HCT116 (cell line): ENCODE data around the gene UGT2A2. TPM values are rescaled to one million over a fixed set of nuclear protein-coding genes. Genes with fewer than 3 reads are reported as not detected.
"Not testable (repeated sequence)": the region's sequence is repeated elsewhere in the genome, so short reads cannot be mapped to it uniquely, and the experiment has no call there.

Experiments
- ATAC-seq: fragments of 200-7000 bp; cut with Tn5 transposase; 2 replicates; pipeline ENCODE4 v1.9.1; 2020; ENCODE audit warnings: mild to moderate bottlenecking, moderate library complexity
- BruUV-seq: library from RNA; stranded (reverse); fragments of 400-500 nt; replicated peaks from 2 replicates; lab custom pipeline; 2021; lab: Mats Ljungman, UMichigan
- CTCF ChIA-PET: fragments of 300-600 bp; sonication (Branson Sonifier 250); formaldehyde crosslinking; loops from one replicate; lab custom pipeline; 2021; ENCODE audit warnings: antibody characterized with exemption; lab: Charles Lee
- POLR2A ChIA-PET: fragments of 300-600, 350-600 bp; sonication (Branson Sonifier 250); formaldehyde crosslinking; loops from one replicate; lab custom pipeline; 2021; ENCODE audit warnings: antibody characterized with exemption; lab: Charles Lee
- RAD21 ChIA-PET, 2 experiments: fragments of 300-600 bp; sonication (Branson Sonifier 250); formaldehyde crosslinking; loops; one replicate each; lab custom pipeline; 2023; ENCODE audit warnings: low total read pairs in 2 of 2; ENCODE audit not compliant: uncharacterized antibody in 2 of 2, unreplicated experiment in 2 of 2, low non-redundant PET in 1 of 2; lab: Charles Lee
- DNase-seq: peaks from one replicate; pipeline ENCODE4 v3.0.0-alpha.2; 2010; ENCODE audit warnings: low read depth, low spot score
- H2AFZ ChIP-seq: fragments of 200-600 bp; shearing (Covaris generic), sonication (generic); 2 replicates; pipeline ENCODE4 v1.6.1; 2017; ENCODE audit warnings: low read depth, mixed run types, mixed read lengths, antibody characterized with exemption, low read length; ENCODE audit not compliant: poor library complexity, severe bottlenecking
- H3K27ac ChIP-seq: 2 replicates; pipeline ENCODE4 v1.5.1; 2012; ENCODE audit warnings: low read depth, low read length
- H3K27me3 ChIP-seq: fragments of 200-600 bp; sonication (generic); 2 replicates; pipeline ENCODE4 v1.6.1; 2016; ENCODE audit warnings: mixed run types, low read length, mixed read lengths; ENCODE audit not compliant: insufficient read depth
- H3K36me3 ChIP-seq, 2 experiments: fragments of 200-500 bp in 1 of 2; fragments of 200-600 bp in 1 of 2; sonication (Bioruptor generic) in 1 of 2; sonication (generic) in 1 of 2; 2 replicates each; pipeline versions ENCODE4 v1.5.1 to v1.6.1; 2014 to 2016; ENCODE audit warnings: low read length in 2 of 2, inconsistent platforms in 1 of 2, mixed read lengths in 1 of 2, mixed run types in 1 of 2; ENCODE audit not compliant: insufficient read depth in 2 of 2, control insufficient read depth in 1 of 2
- H3K4me1 ChIP-seq, 2 experiments: fragments of 200-600 bp in 1 of 2; sonication (generic) in 1 of 2; 2 replicates each; pipeline versions ENCODE4 v1.5.1 to v1.6.1; 2012 to 2017; ENCODE audit warnings: low read length in 2 of 2, inconsistent platforms in 1 of 2, mild to moderate bottlenecking in 1 of 2, mixed read lengths in 1 of 2, mixed run types in 1 of 2, moderate library complexity in 1 of 2; ENCODE audit not compliant: insufficient read depth in 2 of 2, control insufficient read depth in 1 of 2
- H3K4me2 ChIP-seq: fragments of 200-600 bp; sonication (generic); 2 replicates; pipeline ENCODE4 v1.6.1; 2017; ENCODE audit warnings: mixed run types, low read length, mixed read lengths
- H3K4me3 ChIP-seq, 2 experiments: fragments of 200-600 bp in 1 of 2; sonication (generic) in 1 of 2; replicated peaks in 1 of 2; 2 replicates each; pipeline ENCODE4 v1.5.1; 2011 to 2016; ENCODE audit warnings: low read length in 2 of 2, control low read depth in 1 of 2, low read depth in 1 of 2, mild to moderate bottlenecking in 1 of 2, mixed read lengths in 1 of 2, mixed run types in 1 of 2
- H3K79me2 ChIP-seq: fragments of 200-600 bp; sonication (generic); 2 replicates; pipeline ENCODE4 v1.6.1; 2017; ENCODE audit warnings: mild to moderate bottlenecking, mixed run types, low read length, moderate library complexity, mixed read lengths; ENCODE audit not compliant: insufficient read depth
- H3K9ac ChIP-seq: fragments of 200-600 bp; sonication (generic); 2 replicates; pipeline ENCODE4 v1.6.1; 2016; ENCODE audit warnings: low read length, mixed read lengths
- H3K9me2 ChIP-seq: fragments of 200-600 bp; sonication (generic), shearing (Covaris generic); 2 replicates; pipeline ENCODE4 v1.6.1; 2017; ENCODE audit warnings: mixed run types, mild to moderate bottlenecking, moderate library complexity; ENCODE audit not compliant: insufficient read depth
- H3K9me3 ChIP-seq, 2 experiments: fragments of 200-500 bp in 1 of 2; fragments of 200-600 bp in 1 of 2; sonication (Bioruptor generic) in 1 of 2; sonication (generic) in 1 of 2; 2 replicates each; pipeline ENCODE4 v1.6.1; 2014 to 2017; ENCODE audit warnings: low read length in 2 of 2, mixed read lengths in 2 of 2, inconsistent platforms in 1 of 2, low read depth in 1 of 2, mild to moderate bottlenecking in 1 of 2, mixed run types in 1 of 2, moderate library complexity in 1 of 2; ENCODE audit not compliant: control insufficient read depth in 1 of 2, insufficient read depth in 1 of 2
- H4K20me1 ChIP-seq: fragments of 200-600 bp; sonication (generic), shearing (Covaris generic); 2 replicates; pipeline ENCODE4 v1.6.1; 2017; ENCODE audit warnings: mixed run types, mild to moderate bottlenecking, moderate library complexity; ENCODE audit not compliant: insufficient read depth
- ATF3 ChIP-seq: IDR thresholded peaks from 2 replicates; pipeline ENCODE4 v1.6.1; 2012
- CBX3 ChIP-seq: IDR thresholded peaks from 2 replicates; pipeline ENCODE4 v1.6.1; 2012; ENCODE audit warnings: low read depth
- CTCF ChIP-seq, 3 experiments: fragments of 200-600 bp in 1 of 3; sonication (generic) in 1 of 3; IDR thresholded peaks in 2 of 3; conservative IDR thresholded peaks in 1 of 3; 2 replicates each; pipeline ENCODE4 v1.5.1; 2012 to 2017; ENCODE audit warnings: low read depth in 2 of 3, low read length in 2 of 3, antibody characterized with exemption in 1 of 3, borderline replicate concordance in 1 of 3, control low read depth in 1 of 3, mild to moderate bottlenecking in 1 of 3, mixed read lengths in 1 of 3, mixed run types in 1 of 3, moderate library complexity in 1 of 3; ENCODE audit not compliant: insufficient read depth in 1 of 3
- EGR1 ChIP-seq: IDR thresholded peaks from 2 replicates; pipeline ENCODE4 v1.6.1; 2012; ENCODE audit warnings: low read depth
- ELF1 ChIP-seq: IDR thresholded peaks from 2 replicates; pipeline ENCODE4 v1.6.1; 2012; ENCODE audit warnings: low read depth, borderline replicate concordance
- FOSL1 ChIP-seq: IDR thresholded peaks from 2 replicates; pipeline ENCODE4 v1.6.1; 2012; ENCODE audit warnings: low read depth
- JUND ChIP-seq: IDR thresholded peaks from 2 replicates; pipeline ENCODE4 v1.6.1; 2012
- POLR2A ChIP-seq: IDR thresholded peaks from 2 replicates; pipeline ENCODE4 v1.7.0; 2011; ENCODE audit warnings: borderline replicate concordance; ENCODE audit not compliant: insufficient read depth, insufficient read length; ENCODE audit errors: extremely low read depth
- POLR2AphosphoS5 ChIP-seq: IDR thresholded peaks from 2 replicates; pipeline ENCODE4 v1.6.1; 2011; ENCODE audit warnings: mild to moderate bottlenecking, low read depth, low read length, moderate library complexity
- RAD21 ChIP-seq: IDR thresholded peaks from 2 replicates; pipeline ENCODE4 v1.6.1; 2012; ENCODE audit warnings: low read depth, mild to moderate bottlenecking
- SIN3A ChIP-seq: IDR thresholded peaks from 2 replicates; pipeline ENCODE4 v1.6.1; 2012; ENCODE audit warnings: low read depth
- SP1 ChIP-seq: IDR thresholded peaks from 2 replicates; pipeline ENCODE4 v1.6.1; 2012; ENCODE audit warnings: low read depth
- SRF ChIP-seq: IDR thresholded peaks from 2 replicates; pipeline ENCODE4 v1.6.1; 2012; ENCODE audit warnings: low read depth
- TCF7L2 ChIP-seq: IDR thresholded peaks from 2 replicates; pipeline ENCODE4 v1.7.0; 2011; ENCODE audit warnings: borderline replicate concordance, inconsistent platforms; ENCODE audit not compliant: insufficient read depth, insufficient read length; ENCODE audit errors: extremely low read depth
- ZFX ChIP-seq: fragments of 450-650 bp; IDR thresholded peaks from 2 replicates; pipeline ENCODE4 v1.6.1; 2017
- ZNF274 ChIP-seq: fragments of 200-500 bp; sonication (Bioruptor generic); IDR thresholded peaks from 2 replicates; pipeline ENCODE4 v1.6.1; 2014; ENCODE audit warnings: mild to moderate bottlenecking, low read depth, low read length, inconsistent platforms
- intact Hi-C: fragments of 100-400 bp; cut with micrococcal nuclease; formaldehyde crosslinking; loops from 2 replicates; pipeline ENCODE4 v1.10.0; 2022
- total RNA-seq: library from RNA; stranded (reverse); gene quantifications from one replicate; pipeline ENCODE4 v1.2.1, GENCODE V29; 2021; ENCODE audit not compliant: unreplicated experiment
- TF ChIP-seq, protein P1 (sequence below): IDR thresholded peaks from 2 replicates; pipeline ENCODE4 v1.6.1; 2012

Gene UGT2A2
- total RNA-seq, 1 experiment from 2014 or later, result not detected

DNA sequence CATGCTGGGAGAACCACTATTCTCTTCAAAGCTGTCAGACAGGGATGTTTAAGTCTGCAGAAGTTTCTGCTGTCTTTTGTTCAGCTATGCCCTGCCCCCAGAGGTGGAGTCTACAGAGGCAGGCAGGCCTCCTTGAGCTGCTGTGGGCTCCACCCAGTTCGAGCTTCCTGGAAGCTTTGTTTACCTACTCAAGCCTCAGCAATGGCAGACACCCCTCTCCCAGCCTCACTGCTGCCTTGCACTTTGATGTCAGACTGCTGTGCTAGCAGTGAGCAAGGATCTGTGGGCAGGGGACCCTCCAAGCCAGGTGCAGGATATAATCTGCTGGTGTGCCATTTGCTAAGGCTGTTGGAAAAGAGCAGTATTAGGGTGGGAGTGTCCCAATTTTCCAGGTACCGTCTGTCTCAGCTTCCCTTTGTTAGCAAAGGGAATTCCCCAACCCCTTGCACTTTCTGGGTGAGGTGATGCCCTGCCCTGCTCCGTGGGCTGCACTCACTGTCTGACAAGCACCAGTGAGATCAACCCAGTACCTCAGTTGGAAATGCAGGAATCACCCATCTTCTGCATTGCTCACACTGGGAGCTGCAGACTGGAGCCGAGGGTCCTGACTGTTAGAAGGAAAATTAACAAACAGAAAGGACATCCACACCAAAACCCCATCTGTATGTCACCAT is 21.8 kb upstream of the UGT2A2 start:
- H3K27me3 ChIP-seq, H3K4me2 ChIP-seq, H3K4me3 ChIP-seq, H2AFZ ChIP-seq, CTCF ChIA-PET, H3K36me3 ChIP-seq, intact Hi-C loops, RAD21 ChIA-PET, POLR2A ChIA-PET, BruUV-seq, H3K9ac ChIP-seq, H4K20me1 ChIP-seq, ATAC-seq, DNase-seq, H3K9me2 ChIP-seq, H3K27ac ChIP-seq, H3K9me3 ChIP-seq, H3K79me2 ChIP-seq, H3K4me1 ChIP-seq: not testable (repeated sequence)

DNA sequence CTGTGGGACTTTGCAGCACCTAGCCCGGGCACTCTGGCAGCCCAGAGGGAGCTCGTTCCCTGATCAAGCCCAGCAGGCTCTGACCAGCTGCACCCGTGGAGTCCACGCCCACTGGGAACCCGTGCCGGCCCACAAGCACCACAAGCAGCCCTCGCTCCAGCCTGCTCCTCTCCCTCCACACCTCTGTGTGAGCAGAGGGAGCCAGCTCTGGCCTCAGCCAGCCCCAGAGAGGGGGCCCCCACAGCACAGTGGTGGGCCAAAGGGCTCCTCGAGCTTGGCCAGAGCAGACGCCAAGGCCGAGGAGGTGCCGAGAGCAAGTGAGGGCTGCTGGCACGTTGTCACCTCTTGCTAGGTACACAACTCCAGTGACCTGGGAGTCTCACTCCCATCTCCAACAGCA is 18.7 kb upstream of the UGT2A2 start:
- Histone ChIP-seq H3K36me3 (no peaks in the 10 kb centered on the region), H3K9ac (no peak overlapping the region), H3K79me2 (no peaks in the 10 kb centered on the region), H3K27ac (no peak overlapping the region), H3K9me2 (no peaks in the 10 kb centered on the region), H3K27me3 (no peaks in the 10 kb centered on the region), H4K20me1 (no peaks in the 10 kb centered on the region), H3K4me2 (no peak overlapping the region), H3K4me3 (no peak overlapping the region), H3K9me3 (no peaks in the 10 kb centered on the region), H2AFZ (no peak overlapping the region), H3K4me1 (no peaks in the 10 kb centered on the region)
- no peak for TF ChIP-seq CBX3
- TF ChIP-seq JUND, result no peak
- TF ChIP-seq SP1, result no peak
- no peak for TF ChIP-seq ELF1
- no peak for TF ChIP-seq RAD21
- no peak for TF ChIP-seq CTCF (IDR thresholded peaks at IDR 0.05 in 2 of 3, conservative IDR thresholded peaks at IDR 0.05 in 1 of 3; ENCODE audit: borderline replicate concordance in 1 of 3, insufficient read depth in 1 of 3, low read depth in 2 of 3, low read length in 2 of 3)
- no peak for TF ChIP-seq EGR1
- no peak for TF ChIP-seq ATF3
- TF ChIP-seq FOSL1, result no peak
- TF ChIP-seq ZNF274, result no peak
- no peak for TF ChIP-seq SIN3A
- TF ChIP-seq TCF7L2, result no peak
- no peak for TF ChIP-seq SRF
- TF ChIP-seq POLR2AphosphoS5, result no peak
- no peak for TF ChIP-seq ZFX
- TF ChIP-seq POLR2A, result no peak
- TF ChIP-seq, protein P1, sequence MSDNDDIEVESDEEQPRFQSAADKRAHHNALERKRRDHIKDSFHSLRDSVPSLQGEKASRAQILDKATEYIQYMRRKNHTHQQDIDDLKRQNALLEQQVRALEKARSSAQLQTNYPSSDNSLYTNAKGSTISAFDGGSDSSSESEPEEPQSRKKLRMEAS, result no peak
- ATAC-seq (no peak), DNase-seq (no peak)
- BruUV-seq, result no TSS peak
- ChIA-PET RAD21 (no interaction called here), POLR2A (no interaction called here), CTCF (no interaction called here)
- intact Hi-C loops, result no loop called here
